Right forelimb (tissue), 1 donor: ENCODE results near the gene TLE4.
"Not testable (repeated sequence)": the region's sequence is repeated elsewhere in the genome, so short reads cannot be mapped to it uniquely, and the experiment has no call there.

Experiments used
- DNase-seq: peaks from one replicate; pipeline ENCODE4 v3.0.0-alpha.2; 2018

TLE4 gene

DNA sequence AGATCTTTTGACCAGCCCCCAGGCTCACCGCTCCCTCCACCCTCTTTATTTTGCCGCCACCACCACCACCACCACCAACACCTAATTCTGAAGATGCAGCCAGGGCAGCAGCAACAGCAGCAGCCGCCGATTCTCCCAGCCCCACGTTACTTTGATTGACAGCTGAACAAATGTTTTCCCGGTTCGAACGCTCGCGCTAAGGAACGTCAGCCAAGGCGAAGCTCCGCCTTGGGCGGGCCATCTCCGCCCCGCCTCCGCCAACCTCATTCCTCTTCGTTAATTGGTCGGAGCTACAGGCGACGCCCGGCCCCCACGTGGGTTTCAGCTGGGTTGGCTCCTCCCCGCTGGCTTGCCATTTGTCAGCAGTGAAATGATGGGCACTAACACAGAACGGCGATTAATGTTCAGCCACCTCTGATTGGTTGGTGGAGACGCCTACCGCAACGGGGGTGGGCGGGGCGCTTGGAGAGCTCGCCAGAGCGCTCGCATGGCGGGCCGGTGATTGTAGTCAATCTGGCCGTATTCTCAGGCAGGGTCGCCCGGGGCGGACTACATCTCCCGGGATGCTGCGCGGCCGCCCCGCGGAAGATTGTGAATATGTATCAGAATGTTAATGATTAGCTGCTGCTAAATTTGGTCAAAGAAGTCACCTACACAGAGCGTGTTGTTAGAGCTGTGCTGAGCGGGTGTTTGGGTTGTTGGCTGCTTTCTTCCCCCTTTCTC is at the start of gene TLE4:
TSS of gene TLE4 (plus strand) at position 657 of the 723 bp plus-strand sequence. CDS start 826 bp downstream, outside the sequence.
- DNase-seq, result peak; percentile 100

DNA sequence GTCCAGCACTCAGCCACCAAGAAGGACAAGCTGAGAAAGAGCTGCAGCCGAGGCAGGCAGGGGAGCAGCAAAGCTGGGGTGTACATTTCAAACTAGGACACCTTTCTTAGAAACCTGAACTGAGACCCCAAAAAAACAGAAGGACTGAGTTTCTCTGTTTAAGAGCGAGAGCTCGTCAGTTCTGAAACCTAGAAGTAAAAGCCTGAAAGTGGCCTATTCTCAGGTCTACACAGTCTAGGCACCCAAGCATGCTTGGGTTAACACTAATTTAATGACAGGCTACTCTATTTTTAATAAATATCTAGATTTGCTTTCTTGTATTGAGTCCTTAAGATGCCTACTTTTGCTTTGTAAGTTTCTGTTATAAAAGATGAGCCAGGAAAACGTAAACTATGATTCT is 49.0 kb upstream of the TLE4 start:
- DNase-seq, result no peak

DNA sequence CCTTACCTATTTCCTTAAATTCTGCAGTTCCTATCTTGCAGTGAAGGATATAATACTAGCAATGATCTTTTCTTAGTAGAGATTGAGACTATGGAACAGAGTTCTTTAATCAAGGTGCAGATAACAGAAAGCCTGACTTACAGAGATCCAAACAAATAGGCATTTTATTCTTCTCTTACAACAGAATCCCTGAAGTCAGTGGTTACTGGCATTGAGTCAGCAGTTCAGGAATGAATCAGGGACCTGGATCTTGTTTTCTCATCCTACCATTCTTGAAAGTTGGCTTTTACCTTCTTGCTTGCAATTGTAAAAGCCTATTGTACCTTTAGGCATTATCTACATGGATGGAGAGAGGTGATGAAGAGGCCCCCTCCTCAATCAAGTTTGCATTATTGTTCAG is 47.5 kb upstream of the TLE4 start:
- no peak for DNase-seq

DNA sequence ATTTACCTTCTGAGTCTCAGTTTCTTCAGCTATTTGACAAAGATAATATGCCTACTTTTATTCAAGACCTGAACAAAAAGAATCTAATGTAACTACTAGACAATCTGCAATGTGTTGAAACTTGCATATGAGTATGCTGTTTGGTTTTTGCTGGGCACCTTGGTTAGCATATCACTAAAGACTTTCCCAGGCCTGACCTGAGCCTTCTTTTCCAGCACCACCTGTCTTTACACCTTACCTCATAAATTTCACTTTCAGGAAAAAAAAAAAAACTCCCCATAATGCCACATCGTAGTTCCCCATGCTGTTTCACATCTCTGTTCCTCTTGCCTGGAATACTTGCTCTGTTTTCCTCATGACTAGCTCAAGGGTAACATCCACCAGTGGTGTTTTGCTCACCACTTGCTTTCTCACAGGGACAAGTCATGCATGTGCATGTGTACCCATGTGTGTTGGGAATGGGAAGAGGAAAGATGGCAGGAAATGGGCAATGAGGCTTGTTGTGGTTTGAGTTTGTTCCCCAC is 45.6 kb upstream of the TLE4 start:
- no peak for DNase-seq

- no peak for DNase-seq
These were observed 36.2 kb upstream of the TLE4 start for GRCh38 chr9:79535534-79535933.

DNA sequence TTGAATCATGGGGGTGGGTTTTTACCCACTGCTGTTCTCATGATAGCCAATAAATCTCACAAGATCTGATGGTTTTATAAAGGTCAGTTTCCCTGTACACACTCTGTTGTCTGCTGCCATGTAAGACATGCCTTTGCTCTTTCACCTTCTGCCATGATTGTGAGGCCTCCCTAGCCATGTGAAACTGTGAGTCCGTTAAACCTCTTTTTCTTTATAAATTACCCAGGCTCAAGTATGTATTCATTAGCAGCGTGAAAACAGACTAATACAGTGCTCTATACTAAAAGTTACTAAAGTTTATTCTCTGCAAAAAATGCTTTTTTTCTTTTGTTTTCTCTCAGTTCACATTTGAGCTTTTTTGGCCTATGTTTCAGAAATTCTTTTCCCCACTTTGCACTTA is 33.9 kb upstream of the TLE4 start:
- DNase-seq, result no peak

- DNase-seq, result no peak
These were observed 28.8 kb upstream of the TLE4 start for GRCh38 chr9:79542735-79543620.

- not testable (repeated sequence) for DNase-seq
These were observed 27.4 kb upstream of the TLE4 start for GRCh38 chr9:79544375-79544774.

- DNase-seq, result no peak
These were observed 20.2 kb upstream of the TLE4 start for GRCh38 chr9:79551586-79551985.

DNA sequence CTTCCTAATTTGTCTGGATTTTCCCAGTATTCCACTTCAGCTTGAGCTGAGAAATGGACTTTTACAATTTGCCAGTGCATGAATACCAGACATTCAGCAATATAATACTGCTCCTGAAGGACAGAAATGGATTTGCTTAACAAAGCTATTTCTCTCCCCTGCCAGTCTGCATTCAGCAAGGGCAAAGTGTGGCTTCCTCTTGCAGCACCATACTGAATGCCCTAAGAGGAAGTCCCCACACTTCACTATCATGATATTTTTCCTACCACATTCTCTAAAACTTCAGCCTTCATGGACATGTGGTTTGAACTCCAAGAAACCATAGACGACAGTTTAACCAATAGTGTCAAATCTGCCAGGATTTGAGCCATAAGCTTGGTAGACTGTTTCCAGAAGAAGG is 19.8 kb upstream of the TLE4 start:
- no peak for DNase-seq

GRCh38 chr9:79555474-79556089 is 16.2 kb upstream of the TLE4 start:
- no peak for DNase-seq

DNA sequence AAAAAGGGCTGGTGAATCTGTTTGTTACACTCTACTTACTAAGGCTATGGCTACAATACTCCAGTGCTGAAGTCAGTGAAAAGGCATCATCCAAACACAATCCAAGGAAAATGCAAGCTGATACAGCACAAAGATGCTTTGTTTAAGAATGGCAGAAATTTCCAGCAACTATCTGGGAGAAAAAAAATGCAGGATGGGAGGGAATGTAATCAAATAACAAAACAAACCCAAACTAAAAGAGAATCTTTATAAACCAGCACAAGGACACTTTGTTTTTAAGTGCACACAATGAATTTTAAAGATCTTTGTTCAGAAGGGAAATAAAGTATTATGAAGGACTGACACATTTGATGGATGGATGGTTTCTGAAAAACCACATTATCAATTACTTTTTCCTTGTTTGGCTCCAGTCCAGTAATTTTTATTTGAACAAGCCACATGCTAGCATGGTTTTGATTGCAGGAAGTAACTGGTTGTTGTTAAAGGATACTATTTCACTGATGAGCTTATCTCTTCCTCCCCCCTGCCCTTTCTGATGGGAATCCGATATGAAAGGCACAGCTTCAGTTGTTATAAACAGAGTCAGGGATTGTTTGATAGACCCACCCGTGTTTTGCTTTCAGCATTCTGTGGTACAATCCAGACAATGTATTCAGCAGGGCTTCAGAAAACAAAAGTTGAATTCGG is 12.1 kb upstream of the TLE4 start:
- DNase-seq, result no peak

DNA sequence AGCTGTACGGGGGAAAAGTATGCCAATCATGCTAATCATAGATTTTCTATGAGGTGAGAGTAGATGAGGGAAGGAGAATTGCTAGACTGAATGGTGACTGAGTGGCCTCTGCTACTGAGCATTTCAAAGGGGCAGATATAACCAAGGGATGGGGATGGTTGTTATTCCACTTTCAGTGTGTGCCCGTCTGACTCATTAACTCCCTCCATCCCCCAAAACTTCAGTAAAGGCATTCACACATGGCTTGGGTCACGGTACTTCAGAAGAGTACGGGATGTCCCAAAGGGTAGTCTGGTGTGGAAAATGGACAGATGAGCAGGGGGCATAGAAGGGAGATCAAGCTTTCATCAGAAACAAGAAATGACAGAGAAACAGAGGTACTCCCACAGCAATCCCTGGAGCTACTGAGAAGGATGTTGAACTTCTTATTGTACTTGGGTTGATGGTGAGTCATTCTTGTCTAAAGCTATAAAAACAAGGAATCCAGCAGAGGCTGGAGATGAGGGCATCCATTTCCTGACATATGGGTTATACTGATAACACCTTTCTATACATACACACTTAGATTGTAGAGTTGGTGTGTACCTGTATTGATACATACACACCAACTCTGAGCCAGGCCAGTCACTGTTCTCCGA is 8.9 kb upstream of the TLE4 start:
- no peak for DNase-seq

GRCh38 chr9:79564105-79564504 is 7.7 kb upstream of the TLE4 start:
- DNase-seq, result no peak

DNA sequence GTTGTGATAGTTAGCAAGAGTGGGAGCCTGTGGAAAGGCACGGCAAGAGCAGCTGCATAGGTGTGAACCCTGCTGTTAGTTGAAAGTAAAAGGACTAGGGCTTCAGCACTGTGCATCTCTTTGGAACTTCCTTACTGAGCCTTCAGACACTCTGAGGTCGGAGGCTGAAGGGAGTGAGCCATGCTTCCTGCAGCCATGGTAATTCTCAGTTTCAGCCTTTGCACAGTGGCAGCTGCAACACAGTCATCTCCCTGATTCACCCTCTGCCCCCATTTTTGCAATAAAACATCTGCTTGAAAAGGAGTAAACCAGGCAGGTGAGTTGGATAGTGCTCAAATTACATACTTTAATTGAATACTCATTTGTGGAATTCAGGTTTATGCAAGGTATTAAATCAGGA is 6.5 kb upstream of the TLE4 start:
- DNase-seq, result no peak

- no peak for DNase-seq
These were observed 4.1 kb upstream of the TLE4 start for GRCh38 chr9:79567671-79568098.

GRCh38 chr9:79568337-79569101 is 3.2 kb upstream of the TLE4 start:
- DNase-seq, result no peak

- peak; percentile 46 for DNase-seq
These were observed 1.8 kb upstream of the TLE4 start for GRCh38 chr9:79569814-79570447.

- peak; percentile 77 for DNase-seq
These were observed 1.1 kb upstream of the TLE4 start for GRCh38 chr9:79570448-79571308.

GRCh38 chr9:79572032-79572607 is 355 bp downstream of the TLE4 start:
- DNase-seq, result no peak
